ENCODE data around the gene ATG14.
"Not testable (repeated sequence)": the region's sequence is repeated elsewhere in the genome, so short reads cannot be mapped to it uniquely, and the experiment has no call there.

ATG14 gene

DNA sequence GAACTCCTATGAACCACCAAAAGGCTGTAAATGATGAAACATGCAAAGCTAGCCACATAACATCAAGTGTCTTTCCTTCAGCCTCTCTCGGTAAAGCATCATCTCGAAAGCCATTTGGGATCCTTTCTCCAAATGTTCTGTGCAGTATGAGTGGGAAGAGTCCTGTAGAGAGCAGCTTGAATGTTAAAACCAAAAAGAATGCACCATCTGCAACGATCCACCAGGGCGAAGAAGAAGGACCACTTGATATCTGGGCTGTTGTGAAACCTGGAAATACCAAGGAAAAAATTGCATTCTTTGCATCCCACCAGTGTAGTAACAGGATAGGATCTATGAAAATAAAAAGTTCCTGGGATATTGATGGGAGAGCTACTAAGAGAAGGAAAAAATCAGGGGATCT, 61.2 kb downstream of the ATG14 start:
- no peak for DNase-seq (ENCODE audit: low read depth)

- DNase-seq (ENCODE audit: low read depth) = no peak
These were observed 62.1 kb downstream of the ATG14 start for GRCh38 chr14:55349565-55349964.

GRCh38 chr14:55348766-55349453, 62.7 kb downstream of the ATG14 start:
- DNase-seq (ENCODE audit: low read depth) = no peak

DNA sequence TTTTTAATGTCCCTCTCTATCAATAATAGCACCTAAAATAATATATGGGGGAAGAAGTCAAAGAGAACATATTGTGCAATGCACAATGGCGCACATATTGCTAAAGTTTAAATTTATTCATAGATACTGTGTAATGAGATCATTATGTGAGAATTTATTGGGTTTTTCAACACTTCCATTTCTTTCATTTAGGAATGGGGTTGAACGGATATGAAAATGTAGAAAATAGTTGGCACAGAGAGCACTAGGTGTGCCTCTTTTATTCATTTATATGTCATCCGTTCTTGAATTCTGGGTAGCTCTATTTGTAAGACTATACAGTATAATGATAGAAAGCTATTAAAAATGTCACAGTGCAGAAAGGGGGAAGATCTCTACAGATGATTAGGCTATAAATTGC, 63.9 kb downstream of the ATG14 start:
- no peak for DNase-seq (ENCODE audit: low read depth)

GRCh38 chr14:55347040-55347439, 64.6 kb downstream of the ATG14 start:
- DNase-seq (ENCODE audit: low read depth) = no peak

- not testable (repeated sequence) for DNase-seq (ENCODE audit: low read depth)
These were observed 67.0 kb downstream of the ATG14 start for GRCh38 chr14:55344582-55345163.

DNA sequence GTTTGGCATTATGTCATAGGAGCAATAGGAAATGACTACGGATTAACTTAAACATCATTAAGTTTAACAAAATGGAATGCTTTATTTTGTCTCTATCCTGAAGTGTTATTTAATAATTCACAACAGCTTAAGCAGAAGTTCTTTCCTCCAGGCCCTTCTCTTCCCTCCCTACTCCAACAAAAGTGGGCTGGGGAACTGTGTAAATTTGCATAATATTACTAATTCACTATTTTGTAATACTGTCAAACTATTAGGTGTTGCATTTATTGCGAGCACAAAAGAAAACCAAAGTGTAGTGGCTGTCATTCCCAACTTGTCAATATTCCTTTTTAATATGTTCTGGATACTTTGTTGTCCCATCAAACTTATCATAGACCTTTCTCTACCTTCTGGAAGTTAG, 69.8 kb downstream of the ATG14 start:
- DNase-seq (ENCODE audit: low read depth) = no peak

- no peak for DNase-seq (ENCODE audit: low read depth)
These were observed 71.1 kb downstream of the ATG14 start for GRCh38 chr14:55340482-55340881.

DNA sequence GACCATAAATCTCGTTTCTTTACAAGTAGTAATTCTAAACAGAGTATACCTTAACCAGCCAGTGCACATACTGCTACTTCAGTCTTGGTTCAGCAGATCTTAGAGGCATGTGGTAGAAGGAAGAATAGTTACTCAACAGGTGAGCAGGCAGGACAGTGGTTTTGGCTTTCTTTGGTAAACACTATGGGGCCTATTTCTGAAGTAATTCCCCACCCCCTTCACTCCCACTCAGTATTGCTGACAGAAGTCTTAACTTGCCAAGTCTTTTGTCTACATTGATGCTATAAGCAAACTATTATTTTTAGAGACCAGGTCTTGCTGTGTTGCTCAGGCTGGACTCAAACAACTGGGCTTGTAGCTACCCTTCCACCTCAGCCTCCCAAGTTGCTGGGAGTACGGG, 71.9 kb downstream of the ATG14 start:
- DNase-seq (ENCODE audit: low read depth) = no peak

DNA sequence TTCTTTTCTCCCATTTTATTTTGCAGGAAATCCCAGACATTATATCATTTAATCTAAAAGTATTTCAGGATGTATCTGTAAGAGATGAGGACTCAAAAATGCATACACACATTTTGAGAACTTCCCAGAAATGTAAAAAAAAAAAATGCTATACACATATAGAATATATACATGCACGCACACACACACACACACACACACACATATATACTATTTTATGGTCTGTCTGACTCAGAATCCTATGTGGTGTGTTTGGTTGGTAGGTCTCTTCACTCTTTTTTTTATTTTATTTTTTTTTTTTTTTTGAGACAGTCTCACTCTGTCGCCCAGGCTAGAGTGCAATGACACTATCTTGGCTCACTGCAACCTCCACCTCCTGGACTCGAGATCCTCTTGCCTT, 74.9 kb downstream of the ATG14 start:
- no peak for DNase-seq (ENCODE audit: low read depth)

DNA sequence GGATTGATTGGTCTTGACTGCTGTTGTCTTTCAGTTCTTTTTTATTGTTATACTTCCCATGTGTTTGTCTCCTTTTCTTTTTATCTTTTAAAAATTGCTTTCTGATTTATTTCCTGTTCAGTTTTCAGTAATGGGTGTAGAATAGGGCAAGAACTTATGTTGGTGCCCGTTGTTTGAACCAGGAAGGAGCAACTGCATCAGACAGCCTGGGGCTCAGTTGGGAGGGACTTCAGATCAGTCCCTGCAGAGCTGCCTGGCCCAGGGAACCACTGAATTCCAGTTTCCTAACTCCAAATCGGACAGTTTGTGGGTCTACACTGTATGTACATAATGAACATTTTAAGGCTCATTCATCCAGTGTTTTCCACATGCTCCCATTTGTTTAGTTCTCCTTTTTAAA, 75.5 kb downstream of the ATG14 start:
- DNase-seq (ENCODE audit: low read depth) = no peak

DNA sequence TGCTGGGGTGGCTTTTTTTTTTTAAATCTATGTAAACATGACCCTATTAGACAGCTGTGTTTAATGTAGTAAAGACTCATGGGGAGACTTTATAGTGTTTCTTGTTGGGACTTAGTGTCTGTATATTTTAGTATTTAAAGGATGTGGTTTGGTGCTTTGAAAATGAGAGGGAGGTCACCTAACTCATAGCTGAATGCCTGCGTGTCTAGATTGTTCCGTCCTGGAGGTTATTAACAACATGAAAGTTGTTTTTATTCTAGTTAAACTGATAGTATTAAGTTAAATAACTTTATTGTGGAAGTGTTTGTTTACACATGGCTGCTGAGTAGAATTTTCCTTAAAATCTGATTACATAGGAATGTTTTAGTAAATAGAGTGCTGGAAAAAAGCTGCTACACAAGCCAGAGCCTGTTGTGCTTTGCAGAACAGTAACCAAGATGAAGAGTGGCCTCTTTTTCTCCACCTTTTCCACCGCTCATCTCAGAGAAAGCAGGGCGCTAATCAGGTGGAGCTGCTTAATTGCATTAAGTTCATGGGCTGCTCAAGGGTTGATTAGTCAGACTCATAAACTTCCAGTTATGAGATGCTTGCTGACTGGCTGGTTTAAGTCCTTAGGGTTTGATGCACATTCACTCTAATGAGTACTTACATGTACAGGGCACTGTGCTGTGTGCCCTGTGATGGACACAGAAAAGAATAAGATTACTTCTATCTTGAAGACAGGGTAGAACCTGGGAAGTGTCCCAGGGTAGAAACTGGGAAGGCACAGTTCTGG, 77.7 kb downstream of the ATG14 start:
- DNase-seq (ENCODE audit: low read depth) = no peak

GRCh38 chr14:55332654-55333570, 78.7 kb downstream of the ATG14 start:
- DNase-seq (ENCODE audit: low read depth) = no peak

- no peak for DNase-seq (ENCODE audit: low read depth)
These were observed 81.5 kb downstream of the ATG14 start for GRCh38 chr14:55329999-55330710.

DNA sequence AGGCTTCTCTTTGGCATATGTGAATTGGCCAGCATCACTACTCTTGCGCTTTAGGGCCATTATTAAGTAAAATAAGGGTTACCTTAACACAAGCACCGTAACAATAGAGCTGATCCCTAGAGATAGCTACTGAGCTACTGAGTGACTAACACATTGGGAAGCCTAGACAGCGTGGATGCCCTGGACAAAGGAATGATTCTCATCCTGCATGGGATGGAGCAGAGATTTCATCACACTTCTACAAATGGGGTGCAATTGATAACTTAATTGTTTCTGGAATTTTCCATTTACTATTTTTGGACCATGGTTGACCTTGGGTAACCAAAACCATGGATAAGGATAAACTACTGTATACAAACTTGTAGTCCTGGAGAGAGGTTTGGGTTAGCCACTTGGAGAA, 83.3 kb downstream of the ATG14 start:
- no peak for DNase-seq (ENCODE audit: low read depth)

DNA sequence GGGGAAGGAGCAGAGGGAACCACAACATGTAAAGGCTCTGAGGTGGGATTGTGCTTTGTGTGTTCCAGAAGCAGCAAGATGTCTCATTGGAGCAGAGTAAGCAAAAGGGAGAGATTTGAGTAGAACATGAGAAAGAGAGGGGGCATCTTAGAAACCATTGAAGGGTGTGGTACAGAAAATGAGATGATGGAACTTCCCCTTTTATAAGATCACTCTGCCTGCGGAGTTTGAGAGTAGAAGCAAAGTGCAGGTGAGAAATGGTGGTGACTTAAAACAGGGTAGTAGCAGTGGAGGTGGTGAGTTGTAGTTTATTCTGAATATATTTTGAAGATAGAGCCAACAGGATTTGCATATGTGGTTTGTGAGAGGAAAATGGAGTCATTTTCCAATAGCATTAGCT, 84.5 kb downstream of the ATG14 start:
- no peak for DNase-seq (ENCODE audit: low read depth)

- no peak for DNase-seq (ENCODE audit: low read depth)
These were observed 86.8 kb downstream of the ATG14 start for GRCh38 chr14:55324812-55325211.

DNA sequence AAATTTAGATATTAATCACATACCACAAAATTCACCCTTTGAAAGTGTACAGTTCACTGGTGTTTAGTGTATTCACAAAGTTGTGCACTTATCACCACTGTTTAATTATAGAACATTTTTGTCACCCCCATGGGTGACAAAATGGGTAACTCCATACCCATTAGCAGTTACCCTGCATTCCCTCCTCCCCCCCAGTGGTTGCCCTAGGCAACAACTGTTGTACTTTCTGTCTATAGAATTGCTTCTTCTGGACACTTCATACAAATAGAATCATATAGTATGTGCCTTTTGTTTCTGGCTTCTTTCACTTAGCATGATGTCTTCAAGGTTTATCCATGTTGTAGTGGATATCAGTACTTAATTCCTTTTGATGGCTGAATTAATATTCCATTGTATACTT, 87.7 kb downstream of the ATG14 start:
- no peak for DNase-seq (ENCODE audit: low read depth)

- DNase-seq (ENCODE audit: low read depth) = no peak
These were observed 92.9 kb downstream of the ATG14 start for GRCh38 chr14:55318694-55319093.

GRCh38 chr14:55317542-55318306, 93.9 kb downstream of the ATG14 start:
- no peak for DNase-seq (ENCODE audit: low read depth)

DNA sequence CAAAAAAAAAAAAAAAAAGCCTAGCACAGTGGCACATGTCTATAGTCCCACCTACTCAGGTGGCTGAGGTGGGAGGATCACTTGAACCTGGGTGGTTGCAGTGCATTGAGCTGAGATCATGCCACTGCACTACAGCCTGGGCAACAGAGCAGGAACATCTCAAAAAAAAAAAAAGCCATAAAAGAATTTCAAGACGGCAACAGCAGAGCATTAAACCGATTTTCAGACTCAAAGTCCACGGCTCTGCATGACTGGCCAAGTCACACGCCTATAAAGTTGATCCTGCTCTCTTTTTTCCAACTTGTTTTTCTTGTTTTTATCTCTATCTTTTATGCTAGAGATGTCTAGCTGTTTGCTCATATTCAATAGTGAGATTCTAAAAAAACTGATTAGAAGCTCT, 95.1 kb downstream of the ATG14 start:
- no peak for DNase-seq (ENCODE audit: low read depth)

Measured in stimulated activated CD8-positive, alpha-beta memory T cell treated with anti-CD3 and anti-CD28 coated beads, Interleukin-7, amount 100 ng/mL, for 24 hours (primary cell).